GM19463 (cell line): ENCODE data around the gene LONRF2.
A peak's percentile ranks its signal among the peaks of the same experiment; 100 is the strongest.

Experiments used
- ATAC-seq: cut with Tn5 transposase; IDR thresholded peaks from one replicate; pipeline ENCODE4 v1.9.1; 2021; ENCODE audit warnings: mild to moderate bottlenecking, moderate library complexity; ENCODE audit not compliant: unreplicated experiment

LONRF2 gene

GRCh38 chr2:100276716-100277115, 45.6 kb downstream of the LONRF2 start:
- no peak for ATAC-seq

GRCh38 chr2:100275200-100275589, 47.1 kb downstream of the LONRF2 start:
- ATAC-seq: no peak

- ATAC-seq: no peak
Measured at GRCh38 chr2:100274566-100275199, 47.6 kb downstream of the LONRF2 start.

- ATAC-seq: no peak
Measured at GRCh38 chr2:100274076-100274475, 48.2 kb downstream of the LONRF2 start.

GRCh38 chr2:100273387-100273786, 48.9 kb downstream of the LONRF2 start:
- ATAC-seq: no peak

GRCh38 chr2:100272841-100273329, 49.4 kb downstream of the LONRF2 start:
- no peak for ATAC-seq

- no peak for ATAC-seq
Measured at GRCh38 chr2:100271210-100271609, 51.1 kb downstream of the LONRF2 start.

GRCh38 chr2:100270381-100271146, 51.7 kb downstream of the LONRF2 start:
- no peak for ATAC-seq

GRCh38 chr2:100269889-100270288, 52.4 kb downstream of the LONRF2 start:
- no peak for ATAC-seq

GRCh38 chr2:100268986-100269385, 53.3 kb downstream of the LONRF2 start:
- no peak for ATAC-seq

GRCh38 chr2:100267751-100268150, 54.5 kb downstream of the LONRF2 start:
- no peak for ATAC-seq

- no peak for ATAC-seq
Measured at GRCh38 chr2:100266126-100266525, 56.2 kb downstream of the LONRF2 start.

- ATAC-seq: no peak
Measured at GRCh38 chr2:100265226-100265625, 57.1 kb downstream of the LONRF2 start.

GRCh38 chr2:100264651-100265050, 57.6 kb downstream of the LONRF2 start:
- no peak for ATAC-seq

GRCh38 chr2:100264121-100264520, 58.2 kb downstream of the LONRF2 start:
- no peak for ATAC-seq

GRCh38 chr2:100262555-100263320, 59.6 kb downstream of the LONRF2 start:
- ATAC-seq: peak; percentile 48

GRCh38 chr2:100262046-100262445, 60.3 kb downstream of the LONRF2 start:
- ATAC-seq: no peak

- ATAC-seq: no peak
Measured at GRCh38 chr2:100260712-100261620, 61.3 kb downstream of the LONRF2 start.

- no peak for ATAC-seq
Measured at GRCh38 chr2:100259106-100259505, 63.2 kb downstream of the LONRF2 start.

- no peak for ATAC-seq
Measured at GRCh38 chr2:100257939-100258338, 64.4 kb downstream of the LONRF2 start.

- no peak for ATAC-seq
Measured at GRCh38 chr2:100256849-100257248, 65.5 kb downstream of the LONRF2 start.
